HG02870 (cell line): ENCODE measurements around the gene FNIP1.
"Not testable (repeated sequence)": the region's sequence is repeated elsewhere in the genome, so short reads cannot be mapped to it uniquely, and the experiment has no call there.

ENCODE experiments used
- ATAC-seq: cut with Tn5 transposase; IDR thresholded peaks from one replicate; pipeline ENCODE4 v1.9.1; 2021; ENCODE audit warnings: mild to moderate bottlenecking, moderate library complexity; ENCODE audit not compliant: unreplicated experiment

The FNIP1 gene

GRCh38 chr5:131693894-131694293 is 102.9 kb downstream of the FNIP1 start:
- ATAC-seq, result no peak

DNA sequence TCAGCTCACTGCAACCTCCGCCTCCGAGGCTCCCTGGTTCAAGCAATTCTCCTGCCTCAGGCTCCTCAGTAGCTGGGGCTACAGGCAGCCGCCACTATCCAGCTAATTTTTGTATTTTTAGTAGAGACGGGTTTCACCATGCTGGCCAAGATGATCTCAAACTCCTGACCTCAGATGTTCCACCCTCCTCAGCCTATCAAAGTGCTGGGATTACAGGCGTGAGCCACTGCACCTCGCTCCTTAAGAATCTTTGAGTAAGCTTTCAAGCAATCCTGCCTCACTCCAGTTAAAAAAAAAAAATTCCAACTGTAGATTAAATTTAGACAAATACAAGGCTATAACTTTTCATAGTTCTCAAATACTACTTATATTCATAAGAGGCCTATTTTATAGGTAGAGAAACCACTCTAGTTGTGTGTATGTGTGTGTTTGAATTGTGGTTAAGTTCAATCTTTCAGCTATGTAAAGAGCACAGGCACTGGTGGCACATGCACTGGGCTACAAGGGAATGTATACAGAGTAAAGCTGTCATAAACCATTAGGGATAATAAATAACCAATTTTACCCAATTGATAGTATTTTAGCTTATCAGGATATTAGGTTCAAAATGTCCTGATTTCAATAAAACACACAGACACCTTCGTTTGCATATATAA is 111.2 kb downstream of the FNIP1 start:
- ATAC-seq, result no peak

DNA sequence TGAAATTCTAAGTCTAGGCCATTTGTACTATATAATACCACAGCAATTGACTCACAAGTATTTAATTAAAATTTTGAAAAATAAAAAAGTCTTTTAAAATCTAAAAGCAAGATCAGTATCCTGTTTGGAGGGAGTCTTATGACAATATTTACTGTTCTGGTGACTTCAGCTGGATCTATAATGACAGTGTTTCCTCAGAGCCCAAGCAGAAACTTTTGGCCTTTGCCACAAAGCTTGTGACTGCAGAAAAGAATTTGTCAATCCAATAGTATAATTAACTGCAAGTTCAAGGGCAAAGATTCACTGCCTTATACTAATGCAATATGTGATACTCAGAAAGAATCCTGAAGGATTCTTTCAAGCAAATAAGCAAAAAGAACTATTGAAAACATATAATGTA is 112.2 kb downstream of the FNIP1 start:
- no peak for ATAC-seq

DNA sequence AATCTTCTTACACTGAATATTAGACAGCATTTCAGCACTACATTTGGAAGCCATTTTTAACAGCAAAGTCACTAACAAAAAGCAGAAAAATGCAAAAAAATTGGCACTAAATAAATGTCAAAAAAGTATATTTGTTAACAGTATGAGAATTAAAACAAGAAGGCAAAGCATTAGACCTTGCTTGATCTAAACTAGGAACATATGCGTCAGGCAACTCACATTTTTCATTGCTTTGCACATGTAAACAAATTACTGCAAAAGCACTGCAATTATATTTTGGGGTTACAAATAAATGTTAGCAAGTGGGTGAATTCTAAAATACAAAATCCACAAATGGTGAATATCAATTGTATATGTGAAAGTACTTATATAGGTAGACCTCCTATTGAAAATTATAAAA is 112.8 kb downstream of the FNIP1 start:
- ATAC-seq, result no peak

- no peak for ATAC-seq
Measured at GRCh38 chr5:131682826-131683225, 114.0 kb downstream of the FNIP1 start.

DNA sequence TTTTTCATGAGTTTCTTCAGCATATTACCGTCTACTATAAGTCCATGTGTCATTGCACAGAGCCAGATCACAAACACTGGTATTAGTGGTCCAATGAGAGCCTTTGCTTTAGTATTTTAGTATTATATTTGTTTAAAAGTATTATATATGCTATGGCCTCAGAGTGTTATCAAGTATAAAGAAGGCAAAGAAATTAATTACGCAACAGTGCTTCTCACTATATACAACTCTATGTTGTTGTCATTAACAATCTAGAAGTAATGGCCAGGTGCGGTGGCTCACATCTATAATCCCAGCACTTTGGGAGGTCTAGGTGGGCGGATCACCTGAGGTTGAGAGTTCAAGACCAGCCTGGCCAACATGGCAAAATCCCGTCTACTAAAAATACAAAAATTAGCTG is 114.6 kb downstream of the FNIP1 start:
- no peak for ATAC-seq

- no peak for ATAC-seq
Measured at GRCh38 chr5:131679911-131680310, 116.9 kb downstream of the FNIP1 start.

DNA sequence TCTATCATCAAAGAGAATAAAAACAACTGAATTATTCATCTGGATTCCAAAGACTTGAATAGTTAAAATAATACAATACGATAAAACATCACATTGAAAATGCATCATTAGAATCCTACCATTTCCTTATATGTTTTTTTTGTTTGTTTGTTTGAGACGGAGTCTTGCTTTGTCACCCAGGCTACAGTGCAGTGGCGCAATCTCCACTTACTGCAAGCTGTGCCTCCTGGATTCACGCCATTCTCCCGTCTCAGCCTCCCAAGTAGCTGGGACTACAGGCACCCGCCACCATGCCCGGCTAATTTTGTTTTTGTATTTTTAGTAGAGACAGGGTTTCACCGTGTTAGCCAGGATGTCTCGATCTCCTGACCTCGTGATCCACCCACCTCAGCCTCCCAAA is 118.5 kb downstream of the FNIP1 start:
- not testable (repeated sequence) for ATAC-seq

- ATAC-seq, result no peak
Measured at GRCh38 chr5:131677115-131677514, 119.7 kb downstream of the FNIP1 start.

- ATAC-seq, result peak; percentile 39
Measured at GRCh38 chr5:131672776-131673175, 124.0 kb downstream of the FNIP1 start.

GRCh38 chr5:131671994-131672655 is 124.7 kb downstream of the FNIP1 start:
- ATAC-seq, result no peak

GRCh38 chr5:131671409-131671808 is 125.4 kb downstream of the FNIP1 start:
- peak; percentile 39 for ATAC-seq

DNA sequence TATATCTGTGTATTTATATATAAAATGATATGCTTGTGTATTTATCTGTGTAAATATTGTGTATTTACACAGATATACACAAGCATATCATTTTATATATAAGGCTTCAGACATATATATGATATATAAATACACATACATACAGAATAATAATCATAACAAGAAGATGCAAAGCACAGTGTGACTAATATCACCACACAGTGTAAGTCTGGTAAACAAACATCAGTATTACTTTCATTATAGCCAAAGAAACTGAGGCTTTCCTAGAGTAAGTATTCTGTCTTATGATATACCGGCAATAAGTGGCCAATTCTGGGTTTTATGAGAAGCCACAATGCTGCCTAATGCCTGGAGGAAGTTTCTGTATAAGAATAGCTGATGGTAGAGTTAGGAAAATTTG is 131.9 kb downstream of the FNIP1 start:
- ATAC-seq, result peak; percentile 88

DNA sequence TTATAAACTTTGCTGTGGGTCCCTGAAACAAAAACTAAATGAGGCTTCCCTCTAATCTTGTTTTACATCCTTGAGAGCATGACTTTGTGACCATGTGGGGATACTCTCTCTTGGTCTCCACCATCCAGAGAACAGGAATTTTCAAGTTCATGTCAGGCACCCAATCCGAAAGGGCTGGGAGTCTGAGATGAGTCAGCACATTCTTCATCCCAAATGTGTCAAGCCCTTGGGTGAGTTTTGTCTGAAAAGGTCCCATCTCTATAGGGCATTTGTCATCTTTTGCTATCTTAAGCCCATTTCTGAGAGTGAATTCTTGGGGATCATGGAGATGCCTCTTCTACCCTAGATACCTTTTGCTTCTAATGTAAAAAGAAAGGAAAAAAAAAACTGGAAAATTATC is 134.9 kb downstream of the FNIP1 start:
- no peak for ATAC-seq

DNA sequence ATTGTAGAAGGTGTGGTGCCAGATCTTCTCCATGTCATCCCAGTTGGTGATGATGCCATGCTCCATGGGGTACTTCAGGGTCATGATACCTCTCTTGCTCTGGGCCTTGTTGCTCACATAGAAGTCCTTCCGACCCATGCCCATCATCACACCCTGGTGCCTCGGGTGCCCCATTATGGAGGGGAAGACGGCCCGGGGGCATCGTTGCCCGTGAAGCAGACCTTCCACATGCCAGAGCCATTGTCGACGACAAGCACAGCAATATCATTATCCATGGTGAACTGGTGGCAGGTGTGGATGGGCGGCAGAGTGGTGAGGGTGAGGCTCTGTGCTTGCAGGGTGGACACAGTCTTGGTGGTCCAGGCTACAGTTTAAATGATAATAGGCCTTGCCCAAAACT is 137.0 kb downstream of the FNIP1 start:
- ATAC-seq, result no peak

DNA sequence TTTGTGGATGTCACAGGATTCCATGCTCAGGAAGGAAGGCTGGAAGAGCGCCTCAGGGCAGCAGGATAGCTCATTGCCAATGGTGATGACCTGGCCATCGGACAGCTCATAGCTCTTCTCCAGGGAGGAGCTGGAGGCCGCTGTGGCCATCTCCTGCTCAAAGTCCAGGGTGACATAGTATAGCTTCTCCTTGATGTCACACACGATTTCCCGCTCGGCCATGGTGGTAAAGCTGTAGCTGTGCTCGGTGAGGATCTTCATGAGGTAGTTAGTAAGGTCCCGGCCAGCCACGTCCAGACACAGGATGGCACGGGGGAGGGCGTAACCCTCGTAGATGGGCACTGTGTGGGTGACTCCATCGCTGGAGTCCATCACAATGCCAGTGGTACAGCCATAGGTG is 137.5 kb downstream of the FNIP1 start:
- ATAC-seq, result no peak

- no peak for ATAC-seq
Measured at GRCh38 chr5:131654776-131655175, 142.0 kb downstream of the FNIP1 start.

DNA sequence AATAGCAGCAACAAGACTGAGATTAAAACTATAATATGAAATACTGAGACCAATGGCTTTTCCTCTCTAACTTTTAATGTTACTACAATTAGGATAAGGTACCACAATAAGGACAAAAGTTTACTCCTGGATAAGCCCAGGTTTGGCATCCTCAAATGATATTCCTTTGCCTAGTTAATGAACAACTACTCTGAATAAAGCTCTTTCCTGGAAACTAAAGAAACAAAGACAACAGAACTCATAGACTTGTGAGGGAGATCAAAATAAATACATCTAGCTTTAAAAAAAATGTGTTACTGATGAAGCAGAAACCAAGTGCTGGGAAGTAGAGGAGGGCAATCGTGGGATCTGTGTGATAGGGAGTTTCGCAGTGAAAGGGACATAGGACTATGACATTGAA is 142.5 kb downstream of the FNIP1 start:
- ATAC-seq, result no peak

DNA sequence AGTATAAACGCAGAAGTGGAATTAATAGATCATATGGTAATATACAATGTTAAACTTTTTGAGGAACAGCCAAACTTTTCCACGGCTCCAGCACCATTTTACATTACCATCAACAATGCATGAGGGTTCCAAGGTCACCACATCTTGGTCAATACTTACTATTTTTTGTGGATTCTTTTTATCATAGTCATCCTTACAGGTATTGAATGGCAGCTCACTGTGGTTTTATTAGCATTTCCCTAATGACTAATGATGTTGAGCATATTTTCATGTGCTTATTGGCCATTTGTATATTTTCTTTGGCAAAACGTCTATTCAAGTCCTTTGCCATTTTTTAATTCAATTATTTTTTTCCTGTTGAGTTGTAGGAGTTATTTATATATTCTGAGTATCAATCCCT is 147.7 kb downstream of the FNIP1 start:
- ATAC-seq, result no peak

- ATAC-seq, result peak; percentile 67
Measured at GRCh38 chr5:131647048-131647769, 149.6 kb downstream of the FNIP1 start.

GRCh38 chr5:131644822-131645221 is 152.0 kb downstream of the FNIP1 start:
- no peak for ATAC-seq

- no peak for ATAC-seq
Measured at GRCh38 chr5:131644370-131644769, 152.4 kb downstream of the FNIP1 start.
